HG03432 (cell line): ENCODE results near the gene ZNF236.

ENCODE experiments used
- ATAC-seq: cut with Tn5 transposase; IDR thresholded peaks from one replicate; pipeline ENCODE4 v1.9.1; 2021; ENCODE audit warnings: mild to moderate bottlenecking, moderate library complexity; ENCODE audit not compliant: unreplicated experiment

The ZNF236 gene

DNA sequence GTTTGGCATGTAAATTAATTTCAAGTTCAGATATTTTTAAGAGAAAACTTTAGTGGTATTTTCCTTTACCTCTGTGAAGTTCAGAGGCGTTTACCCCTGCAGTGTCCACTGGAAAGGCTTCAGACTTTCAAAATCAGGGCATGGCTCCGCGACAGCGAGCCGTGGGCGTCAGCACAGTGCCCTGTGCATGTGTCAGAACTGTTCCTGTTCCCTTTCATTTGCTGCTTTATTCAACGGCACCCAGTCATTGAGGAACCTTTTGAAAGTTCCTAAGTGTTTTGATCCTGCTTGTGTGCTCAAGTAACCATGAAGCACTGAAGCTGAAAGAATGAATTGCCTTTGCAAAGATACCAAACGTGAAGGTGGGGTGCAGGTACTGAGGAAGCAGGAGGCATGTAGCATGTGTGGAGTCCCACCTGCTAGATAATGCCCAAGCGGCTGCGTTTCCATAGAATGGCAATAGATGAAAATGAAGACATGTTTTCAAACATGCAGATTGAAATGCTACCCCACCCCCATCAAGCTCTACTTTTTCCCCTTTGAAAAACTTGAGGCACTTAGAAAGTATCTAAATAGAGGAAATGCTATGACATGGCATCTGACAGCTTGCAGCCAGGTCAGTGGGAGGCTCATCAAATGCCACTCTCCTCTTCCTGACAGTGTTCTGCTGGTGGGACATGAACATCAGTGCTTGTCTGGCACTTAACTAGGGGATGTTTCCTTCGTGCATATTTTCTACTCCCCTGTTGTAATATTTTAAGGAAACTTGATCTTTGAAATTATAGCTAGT, 148.6 kb downstream of the ZNF236 start:
- no peak for ATAC-seq

DNA sequence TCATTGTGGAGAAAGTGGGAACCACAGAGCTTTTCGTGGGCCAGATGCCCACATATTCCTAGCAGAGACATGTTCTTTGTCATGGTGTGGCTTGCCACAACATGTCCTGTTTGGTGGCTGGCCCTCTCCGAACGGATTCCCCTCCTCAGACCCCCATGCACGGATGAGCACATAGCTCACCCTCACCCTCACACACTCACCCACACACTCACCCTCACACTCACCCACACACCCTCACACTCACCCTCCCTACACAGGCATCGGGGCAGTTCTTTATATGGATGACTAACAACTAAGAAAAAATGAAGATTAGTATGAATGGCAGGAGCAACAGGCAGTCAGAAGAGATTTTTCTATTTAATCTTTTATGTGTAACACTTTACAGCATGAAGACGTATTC, 149.9 kb downstream of the ZNF236 start:
- no peak for ATAC-seq

DNA sequence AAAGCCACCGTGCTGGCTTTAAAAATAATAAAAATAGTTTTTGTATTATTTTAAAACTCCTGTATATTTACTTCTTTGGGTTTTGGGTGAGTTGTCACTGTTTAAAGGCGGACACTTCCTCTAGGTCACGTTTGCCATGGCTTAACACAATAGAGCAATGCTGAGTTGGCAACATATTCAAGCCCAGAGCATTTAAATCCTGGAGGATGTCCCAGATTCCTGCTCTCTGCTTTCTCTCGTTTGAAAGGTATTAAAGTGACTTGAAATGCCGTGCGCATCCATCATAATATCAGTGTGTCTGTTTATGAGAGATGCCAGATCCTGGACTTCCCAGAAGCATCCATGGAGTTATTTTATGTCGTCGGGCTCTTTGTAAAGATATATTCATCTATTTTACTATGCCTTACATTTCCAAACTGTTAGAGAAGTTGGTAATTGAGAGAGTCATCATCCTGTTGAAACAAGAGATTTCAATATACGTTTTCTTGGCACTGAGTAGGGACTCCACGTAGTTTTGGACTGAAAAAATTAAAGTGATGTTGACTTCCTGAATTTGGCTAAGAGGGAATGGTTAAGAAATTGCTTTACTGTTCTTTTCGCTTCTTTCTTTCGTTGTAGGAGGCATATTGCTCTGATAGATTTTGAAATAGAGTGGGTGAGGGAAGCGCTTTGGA, 150.6 kb downstream of the ZNF236 start:
- no peak for ATAC-seq

DNA sequence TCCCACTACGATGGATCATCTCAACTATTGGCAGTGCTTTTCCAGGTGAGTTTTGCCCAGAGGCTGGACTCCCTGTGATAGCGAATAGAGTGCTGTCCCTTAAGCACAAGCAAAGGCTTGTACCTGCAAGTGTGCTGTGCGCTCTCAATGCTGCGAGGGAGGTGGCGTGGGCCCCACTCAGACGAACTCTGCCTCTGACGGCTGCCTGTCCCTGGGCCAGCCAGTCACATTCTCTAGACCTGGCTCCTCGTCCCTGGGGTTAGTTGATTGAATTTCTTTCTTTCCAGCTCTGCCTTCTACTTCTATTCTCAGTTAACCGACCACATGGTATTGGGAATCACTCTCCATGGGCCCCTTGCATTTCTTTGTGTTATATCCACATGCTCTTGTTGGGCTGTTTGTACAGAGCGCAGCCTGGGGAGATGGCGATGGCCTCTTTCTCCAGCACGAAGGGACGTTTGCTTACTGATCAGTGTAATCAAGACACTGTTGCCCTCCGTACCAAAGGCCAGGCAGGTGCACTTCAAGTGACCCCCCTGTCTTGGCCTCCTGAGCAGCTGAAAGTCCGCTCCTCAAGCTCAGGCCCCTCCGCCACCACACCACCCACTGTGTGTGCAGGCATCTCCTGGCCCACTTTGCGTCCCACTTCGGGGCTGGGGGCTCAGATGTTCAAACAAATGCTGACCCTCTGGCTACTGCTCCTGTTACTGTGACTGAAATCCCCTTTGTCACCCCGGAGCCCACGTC, 151.3 kb downstream of the ZNF236 start:
- ATAC-seq = no peak

DNA sequence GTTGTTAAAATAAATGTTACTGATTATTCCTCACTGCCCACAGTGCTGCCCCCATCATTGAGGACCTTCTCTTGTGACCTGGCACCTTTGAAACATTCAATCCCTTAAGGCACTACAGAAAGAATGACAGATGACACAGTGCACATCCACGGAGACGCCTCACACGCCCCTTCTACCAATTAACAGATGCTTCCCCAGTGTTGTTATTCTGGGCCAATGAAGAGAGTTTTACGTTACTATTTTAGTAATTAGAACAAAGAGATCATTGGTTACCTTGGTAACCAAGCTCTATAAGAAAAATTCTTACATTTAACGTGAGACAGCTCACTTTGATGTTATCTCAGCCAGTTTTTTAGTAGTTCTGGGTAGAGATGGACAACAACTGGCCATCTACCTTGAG, 152.0 kb downstream of the ZNF236 start:
- no peak for ATAC-seq

DNA sequence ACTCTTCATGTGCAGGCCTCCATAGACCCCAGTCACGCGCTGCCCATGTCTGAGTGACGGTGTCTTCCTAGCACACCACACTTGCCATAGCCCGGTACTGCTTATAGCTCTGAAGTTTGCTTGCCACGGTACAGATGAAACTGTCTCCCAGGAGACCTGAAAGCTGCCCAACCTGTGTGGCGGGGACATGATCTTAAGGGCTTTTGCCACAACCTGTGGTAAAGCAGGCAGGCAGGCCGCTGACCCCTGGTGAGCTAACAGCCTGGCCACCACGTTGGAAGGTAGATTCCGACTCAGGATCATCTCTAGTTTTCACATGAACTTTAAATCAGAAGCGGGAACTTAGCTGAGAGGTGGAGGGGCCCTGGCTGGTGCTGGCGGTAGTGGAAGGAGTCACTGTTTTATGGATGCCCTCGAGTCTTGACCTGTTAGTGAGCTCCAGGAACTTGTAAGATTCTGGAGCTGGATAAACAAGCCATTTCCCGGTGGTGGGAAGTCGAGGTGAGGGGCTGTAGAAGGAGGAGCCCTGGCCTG, 153.3 kb downstream of the ZNF236 start:
- ATAC-seq = no peak

DNA sequence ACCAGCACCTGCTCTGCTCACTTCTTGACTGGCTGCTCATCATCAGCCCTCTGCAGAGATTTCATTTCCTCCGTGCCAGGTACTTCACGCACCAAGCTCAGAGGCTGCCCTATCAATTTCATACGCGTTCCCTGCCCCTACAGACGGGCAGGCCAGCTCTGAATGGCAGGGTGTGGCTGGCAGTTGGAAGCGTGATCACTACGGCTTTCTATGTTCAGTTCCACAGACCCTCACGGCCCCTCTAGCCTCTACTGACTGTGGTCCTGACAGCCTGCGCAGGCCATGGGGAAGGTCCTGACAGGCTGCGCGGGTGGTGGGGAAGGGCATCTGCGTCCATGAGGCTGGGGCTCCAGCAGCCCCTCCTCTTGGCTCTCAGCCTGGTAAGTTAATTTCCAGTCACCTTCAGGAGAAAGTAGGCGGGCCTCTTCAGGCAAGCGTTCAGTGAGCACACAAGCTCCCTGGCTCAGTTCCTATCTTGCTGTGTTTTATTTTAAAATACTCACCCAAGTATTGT, 154.8 kb downstream of the ZNF236 start:
- no peak for ATAC-seq

DNA sequence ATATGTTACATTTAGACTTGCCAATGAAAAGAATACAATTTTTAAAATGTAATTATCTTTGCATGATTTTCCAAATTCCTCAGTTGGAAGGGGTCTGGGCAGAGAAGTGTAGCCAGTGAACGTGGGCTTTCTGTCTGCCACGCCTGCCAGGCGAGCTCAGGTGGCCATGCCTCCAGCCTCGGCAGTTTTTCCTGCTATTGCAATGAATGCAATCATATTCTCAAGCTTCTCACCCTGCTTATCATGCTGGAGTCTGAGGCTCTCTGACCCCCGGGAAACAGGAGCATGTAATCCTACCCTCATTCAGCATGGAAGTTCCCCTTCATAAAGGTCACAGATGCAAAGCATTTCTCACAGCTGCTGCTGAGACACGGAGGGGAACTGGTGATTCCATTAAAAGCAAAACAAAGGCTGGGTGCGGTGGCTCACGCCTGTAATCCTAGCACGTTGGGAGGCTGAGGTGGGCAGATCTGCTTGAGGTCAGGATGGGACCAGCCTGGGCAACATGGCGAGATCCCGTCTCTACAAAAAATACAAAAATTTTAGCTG, 155.4 kb downstream of the ZNF236 start:
- ATAC-seq = no peak

DNA sequence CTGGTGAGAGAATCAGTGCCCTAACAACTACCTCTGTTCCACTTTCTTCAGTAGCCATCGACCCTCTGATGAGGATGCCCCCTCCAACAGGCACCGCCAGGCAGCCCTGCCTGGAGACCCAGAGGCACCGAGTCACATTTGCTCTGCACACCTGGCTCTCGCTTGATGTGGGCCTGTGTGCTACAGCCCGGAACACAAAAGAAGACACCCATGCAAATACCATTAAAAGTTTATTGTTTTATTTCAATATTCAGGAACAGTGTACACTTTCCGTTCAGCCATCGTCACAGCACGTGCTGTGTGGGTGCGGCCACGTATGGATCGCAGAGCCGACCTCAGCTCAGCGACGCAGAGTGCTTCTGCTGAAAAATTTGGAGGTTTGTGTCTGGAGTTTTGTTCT, 156.3 kb downstream of the ZNF236 start:
- no peak for ATAC-seq

DNA sequence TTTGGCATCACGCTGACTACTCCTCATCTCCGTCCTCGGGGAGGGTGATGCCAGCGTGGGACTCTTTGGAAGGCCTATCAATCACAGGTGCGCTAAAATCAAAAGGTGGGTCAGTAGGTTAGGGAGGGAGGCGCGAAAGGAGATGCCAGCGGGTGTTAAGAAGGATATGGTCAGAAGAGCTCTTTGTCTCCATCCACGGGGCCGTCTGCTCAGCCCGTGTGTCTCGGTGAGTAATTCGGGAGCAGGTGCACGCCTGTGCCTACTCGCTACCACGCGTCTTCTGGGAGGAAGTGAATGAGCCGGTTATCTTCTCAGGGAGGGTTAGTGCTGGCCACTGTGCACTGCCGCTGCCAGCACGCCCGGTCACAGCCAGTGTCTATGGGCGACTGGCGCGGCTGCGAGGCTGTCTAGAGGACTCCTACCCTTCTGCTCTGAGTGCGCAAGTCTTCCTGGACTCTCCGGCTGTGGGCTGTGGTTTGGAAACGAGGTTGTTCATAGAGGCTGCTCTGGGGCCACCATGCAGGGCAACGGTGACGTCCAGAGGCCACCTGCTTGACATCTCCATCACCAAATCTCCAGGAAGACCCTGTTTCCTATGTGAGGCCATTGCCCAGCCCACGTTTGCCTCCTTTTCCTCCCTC, 156.9 kb downstream of the ZNF236 start:
- no peak for ATAC-seq

DNA sequence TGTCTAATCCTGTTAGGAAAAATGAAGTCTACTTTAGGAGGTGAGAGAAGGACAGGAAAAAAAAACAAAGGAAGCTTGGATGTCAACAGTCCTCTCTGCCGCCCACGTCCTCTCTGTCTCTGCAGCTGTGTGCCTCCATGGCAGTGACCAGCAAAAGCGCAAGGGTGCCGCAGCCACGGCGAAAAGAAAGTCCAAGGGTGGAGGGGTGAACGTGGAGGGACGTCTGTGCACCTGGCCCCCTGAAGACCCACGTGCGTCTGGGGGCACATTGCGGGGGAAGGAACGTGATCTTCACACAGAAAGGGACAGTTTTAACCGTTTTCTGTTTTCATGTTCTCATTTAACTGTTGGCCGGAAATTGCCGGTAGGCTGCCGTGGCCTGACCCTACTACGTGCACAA, 157.5 kb downstream of the ZNF236 start:
- no peak for ATAC-seq

DNA sequence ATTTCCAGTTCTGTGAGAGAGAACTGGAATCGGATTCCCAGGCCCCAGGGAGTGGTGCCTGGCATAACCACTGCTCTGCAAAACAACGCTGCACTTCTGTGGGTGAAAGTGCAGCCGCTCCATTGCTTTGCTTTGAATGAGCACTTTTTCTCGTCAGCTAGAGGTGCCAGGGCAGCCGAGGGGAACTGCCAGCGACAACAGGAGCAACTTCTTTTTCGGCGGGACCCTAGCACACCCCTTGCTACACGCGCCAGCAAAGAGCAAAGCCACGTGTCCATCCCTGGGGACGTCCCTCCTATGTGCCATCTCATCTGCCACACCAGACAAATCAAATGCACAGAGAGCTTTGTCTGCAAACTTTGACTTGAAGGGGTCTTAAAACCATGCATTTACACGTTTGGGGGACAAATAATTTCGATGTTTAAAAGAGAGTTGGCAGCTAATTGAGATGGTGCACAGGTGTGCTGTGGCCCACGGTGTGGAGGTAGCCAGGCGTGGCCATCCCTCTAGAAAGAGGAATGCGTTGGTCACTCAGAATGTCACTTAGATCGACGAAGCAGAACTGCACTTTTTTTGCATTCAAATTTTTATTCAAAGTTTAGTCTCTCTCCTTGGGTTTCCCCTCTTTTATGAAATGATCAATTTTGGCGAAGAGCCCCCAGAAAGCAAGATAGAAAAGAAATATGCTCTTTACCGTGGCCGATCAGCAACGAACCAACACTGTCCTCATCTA, 158.5 kb downstream of the ZNF236 start:
- ATAC-seq = peak; percentile 39

DNA sequence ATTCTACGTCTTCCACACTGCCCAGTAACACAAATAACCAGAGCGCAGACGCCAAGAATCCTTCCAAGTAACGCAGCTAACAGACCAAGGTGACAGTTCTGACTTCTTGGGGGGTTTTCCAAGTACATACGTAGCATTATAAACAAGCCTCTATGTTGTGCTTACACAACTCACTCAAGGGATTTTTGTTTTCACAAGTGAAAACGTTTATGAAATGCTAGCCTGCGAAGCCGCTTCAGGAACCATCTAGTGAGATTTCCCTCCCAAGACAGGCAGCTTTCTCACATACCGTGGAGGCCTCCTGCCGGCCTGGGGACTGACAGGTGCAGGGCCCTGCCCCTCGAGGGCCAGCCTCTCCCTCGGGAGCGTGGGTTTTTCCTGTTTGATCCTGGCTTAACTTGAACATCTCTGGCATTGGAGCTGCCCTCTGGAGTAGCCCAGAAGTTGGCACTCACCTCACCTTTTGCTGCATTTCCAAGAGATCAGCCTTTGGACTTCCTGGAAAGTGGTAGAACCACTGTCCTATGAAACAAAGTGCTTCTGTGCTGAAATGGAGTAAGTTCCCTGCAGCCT, 159.1 kb downstream of the ZNF236 start:
- peak; percentile 55 for ATAC-seq

DNA sequence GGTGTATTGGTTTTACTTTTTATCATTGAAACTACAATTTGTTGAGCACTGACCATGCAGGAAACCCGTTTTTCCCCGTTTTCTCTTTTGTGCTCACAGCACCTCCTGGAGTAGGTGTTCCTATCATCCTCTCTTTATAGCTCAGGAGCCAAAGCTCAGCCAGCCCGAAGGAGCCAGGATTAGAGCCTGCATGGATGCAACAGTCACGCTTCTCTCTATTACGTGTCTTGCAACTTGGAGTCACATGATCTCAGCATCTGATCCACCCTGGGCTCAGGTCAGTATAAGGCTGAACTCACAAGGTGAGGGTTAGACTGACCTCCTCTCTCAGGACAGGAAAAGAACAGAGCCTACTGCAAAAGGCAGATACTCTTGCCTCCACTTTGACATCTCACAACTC, 159.7 kb downstream of the ZNF236 start:
- no peak for ATAC-seq

DNA sequence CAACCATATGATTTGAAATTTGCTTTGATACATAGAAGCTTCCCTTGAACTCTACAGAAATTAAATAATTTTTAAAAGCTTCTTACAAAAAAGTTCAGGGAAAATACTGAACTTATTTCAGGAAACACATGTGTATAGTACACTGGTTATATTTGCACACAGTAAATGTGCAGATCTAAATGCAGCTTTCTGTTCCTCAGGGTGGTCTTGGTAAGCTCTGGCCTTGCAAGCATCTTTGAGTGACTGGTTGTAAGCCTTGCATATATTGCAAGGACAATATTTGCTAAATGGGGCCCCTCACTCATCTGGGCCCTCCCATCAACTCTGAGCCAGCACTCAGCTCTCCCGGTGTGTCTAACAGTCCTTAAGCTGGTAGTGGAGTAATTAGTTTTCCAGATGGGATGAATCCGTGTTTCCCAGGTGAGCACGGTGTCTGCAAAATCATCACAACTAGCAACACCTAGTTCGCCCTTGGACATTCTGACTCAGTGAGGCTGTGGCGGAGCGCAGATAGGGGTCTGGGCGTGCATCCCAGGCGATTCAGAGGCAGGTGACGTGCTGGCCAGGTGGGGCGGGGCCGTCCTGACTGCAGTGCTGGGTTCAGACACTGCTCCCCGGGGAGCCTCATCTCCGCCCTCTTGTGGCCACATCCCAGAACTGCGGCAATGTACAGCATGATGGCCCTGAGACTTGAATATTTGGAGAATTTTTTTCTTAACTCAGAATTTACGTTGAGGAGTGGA, 160.7 kb downstream of the ZNF236 start:
- ATAC-seq = peak; percentile 73

DNA sequence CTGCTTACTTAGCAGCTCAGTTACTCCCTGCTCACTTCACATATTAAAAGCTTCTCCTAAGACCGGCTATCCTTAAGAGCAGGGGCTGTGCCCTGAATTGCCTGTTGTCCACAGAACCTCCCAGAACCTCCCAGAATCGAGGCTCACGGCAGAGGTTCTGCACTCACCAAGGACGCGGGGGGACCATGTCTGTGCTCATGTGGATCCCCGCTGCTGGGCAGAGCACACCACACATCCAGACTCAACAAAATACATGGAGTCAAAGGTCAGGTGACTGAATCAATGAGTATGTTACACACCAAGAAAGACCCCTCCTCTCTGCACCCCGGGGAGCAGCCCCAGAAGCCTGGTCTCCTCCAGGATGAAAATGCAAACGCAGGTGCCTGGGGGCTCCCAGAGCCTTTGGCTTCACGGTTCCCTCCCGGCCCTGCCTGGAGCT, 161.3 kb downstream of the ZNF236 start:
- ATAC-seq = no peak

DNA sequence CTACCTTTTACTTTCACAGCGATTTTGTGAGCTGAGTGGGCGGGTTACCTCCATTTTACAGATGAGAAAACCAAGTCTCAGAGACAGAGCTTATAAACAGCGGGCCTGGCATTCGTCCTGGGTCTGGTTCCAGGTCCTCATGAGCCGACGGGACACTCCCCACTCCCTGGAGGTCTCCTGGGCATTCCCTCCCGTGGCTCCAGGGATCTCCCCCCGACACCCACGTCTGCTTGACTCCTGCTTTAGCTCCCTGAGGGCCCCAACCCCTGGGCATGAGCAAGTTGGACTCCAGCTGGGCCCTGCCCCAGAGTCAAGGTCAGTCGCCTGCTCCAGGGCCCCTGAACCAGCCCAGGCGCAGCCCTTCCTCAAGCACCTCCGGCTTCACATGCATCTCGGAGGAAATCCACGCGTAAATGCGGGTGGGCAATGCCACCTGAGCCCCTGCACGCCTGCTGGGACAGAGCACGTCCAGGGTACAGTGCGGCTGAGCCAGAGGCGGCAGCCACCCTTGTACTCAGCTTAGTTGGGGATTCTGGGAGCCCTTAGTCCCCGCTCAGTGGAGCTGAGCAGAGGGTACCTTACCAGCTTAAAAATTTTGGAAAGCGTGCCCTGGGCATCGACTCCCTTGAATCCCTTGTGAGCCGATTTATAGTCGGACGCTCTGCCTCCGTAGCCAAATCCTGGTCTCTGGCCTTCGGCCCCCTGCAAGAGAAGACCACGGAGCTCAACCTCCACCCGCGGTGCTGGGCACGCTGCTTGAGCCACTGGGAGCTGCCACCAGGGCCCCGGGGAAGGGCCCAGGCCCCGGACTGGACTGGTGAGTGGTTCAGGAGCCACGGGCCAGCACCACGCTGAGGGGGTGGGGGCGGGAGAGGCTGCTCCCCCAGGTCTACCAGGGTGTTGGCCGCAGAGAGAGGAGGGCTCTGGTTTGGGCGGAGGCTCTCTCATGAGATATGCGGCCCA, 162.1 kb downstream of the ZNF236 start:
- no peak for ATAC-seq
